ENCODE measurements around the gene C16orf46. TPM values are rescaled to one million over a fixed set of nuclear protein-coding genes. Genes with fewer than 3 reads are reported as not detected.
"Not testable (repeated sequence)": the region's sequence is repeated elsewhere in the genome, so short reads cannot be mapped to it uniquely, and the experiment has no call there.

C16orf46 gene
- total RNA-seq, 4 donors from 2014 or later: 3.1 to 14.2 (median 9.7) TPM

- DNase-seq: no peak
- no peak for TF ChIP-seq POLR2A (IDR thresholded peaks at IDR 0.05)
- peaks cover 0 to 5% of the 10 kb centered on the region in 2 donors for H3K4me1 ChIP-seq
- H3K9me3 ChIP-seq: no peaks in the 10 kb centered on the region
- intact Hi-C loops (cut with DNase I): no loop called here
- H3K4me3 ChIP-seq (replicated peaks in 1 of 3): no peak overlapping the region
- H3K36me3 ChIP-seq: no peaks in the 10 kb centered on the region
- no peak overlapping the region for H3K27ac ChIP-seq
- WGBS, 2 donors: 82 to 87% methylated on average over 3 to 9 of the region's 9 CpGs
- H3K27me3 ChIP-seq: no peaks in the 10 kb centered on the region
These were observed 39.2 kb upstream of the C16orf46 start for GRCh38 chr16:81116285-81116684.

GRCh38 chr16:81112453-81112852 is 35.4 kb upstream of the C16orf46 start:
- no peak for TF ChIP-seq CTCF (IDR thresholded peaks at IDR 0.05)
- no peak for TF ChIP-seq POLR2A (IDR thresholded peaks at IDR 0.05)
- no peaks in the 10 kb centered on the region for H3K27me3 ChIP-seq
- DNase-seq: no peak
- intact Hi-C loops (cut with DNase I): no loop called here
- WGBS, 2 donors: 93 to 96% methylated on average over 4 of the region's 4 CpGs
- no peaks in the 10 kb centered on the region for H3K9me3 ChIP-seq
- H3K27ac ChIP-seq: no peak overlapping the region
- no peaks in the 10 kb centered on the region for H3K36me3 ChIP-seq
- no peak overlapping the region for H3K4me3 ChIP-seq (replicated peaks in 1 of 3)
- no peaks in the 10 kb centered on the region for H3K4me1 ChIP-seq

- DNase-seq; H3K4me3 ChIP-seq (replicated peaks in 1 of 3); H3K4me1 ChIP-seq; H3K27me3 ChIP-seq; H3K36me3 ChIP-seq; H3K9me3 ChIP-seq; intact Hi-C loops (cut with DNase I); H3K27ac ChIP-seq: not testable (repeated sequence)
- 89 to 96% methylated on average over 6 of the region's 6 CpGs for WGBS, 2 donors
These were observed 32.2 kb upstream of the C16orf46 start for GRCh38 chr16:81109274-81109673.

- no peak for DNase-seq
- intact Hi-C loops (cut with DNase I): no loop called here
- H3K27me3 ChIP-seq: no peaks in the 10 kb centered on the region
- no peak for TF ChIP-seq CTCF (IDR thresholded peaks at IDR 0.05)
- no peak for TF ChIP-seq POLR2A (IDR thresholded peaks at IDR 0.05)
- H3K9me3 ChIP-seq: no peaks in the 10 kb centered on the region
- no peaks in the 10 kb centered on the region for H3K4me1 ChIP-seq
- no peak overlapping the region for H3K4me3 ChIP-seq (replicated peaks in 1 of 3)
- no peak overlapping the region for H3K27ac ChIP-seq
- WGBS, 2 donors: 76 to 78% methylated on average over 8 to 11 of the region's 11 CpGs
- H3K36me3 ChIP-seq: no peaks in the 10 kb centered on the region
These were observed 30.5 kb upstream of the C16orf46 start for GRCh38 chr16:81107511-81107910.

- Histone ChIP-seq H3K4me1 (no peaks in the 10 kb centered on the region), H3K9me3 (no peaks in the 10 kb centered on the region), H3K27ac (no peak overlapping the region), H3K4me3 (replicated peaks in 1 of 3) (no peak overlapping the region), H3K36me3 (no peaks in the 10 kb centered on the region), H3K27me3 (no peaks in the 10 kb centered on the region)
- intact Hi-C loops (cut with DNase I): no loop called here
- DNase-seq: no peak
- TF ChIP-seq CTCF (IDR thresholded peaks at IDR 0.05): no peak
- TF ChIP-seq POLR2A (IDR thresholded peaks at IDR 0.05): no peak
- 42 to 70% methylated on average over 8 of the region's 8 CpGs for WGBS, 2 donors
These were observed 29.9 kb upstream of the C16orf46 start for GRCh38 chr16:81106826-81107503.

GRCh38 chr16:81105946-81106345 is 28.9 kb upstream of the C16orf46 start:
- Histone ChIP-seq H3K27me3 (no peaks in the 10 kb centered on the region), H3K27ac (no peak overlapping the region), H3K4me1 (no peaks in the 10 kb centered on the region), H3K9me3 (no peaks in the 10 kb centered on the region), H3K4me3 (replicated peaks in 1 of 3) (no peak overlapping the region), H3K36me3 (no peaks in the 10 kb centered on the region)
- WGBS, 2 donors: 89 to 93% methylated on average over 1 of the region's 1 CpG
- intact Hi-C loops (cut with DNase I): no loop called here
- TF ChIP-seq POLR2A (IDR thresholded peaks at IDR 0.05) (no peak), CTCF (IDR thresholded peaks at IDR 0.05) (no peak)
- DNase-seq: no peak
